Lower leg skin (tissue), 3 donors: ENCODE data around the gene CARD11.

Source experiments
- POLR2A ChIP-seq, 2 donors: fragments of 450-650 bp; IDR thresholded peaks; one replicate each; pipeline ENCODE4 v1.6.1; 2016 to 2017; ENCODE audit warnings: antibody characterized with exemption in 2 of 2, mild to moderate bottlenecking in 1 of 2, moderate library complexity in 1 of 2
- TF ChIP-seq, protein P1 (sequence below), 3 donors: fragments of 450-650 bp; IDR thresholded peaks; one replicate each; pipeline ENCODE4 v1.5.1; 2016; ENCODE audit warnings: antibody characterized with exemption in 3 of 3, mild to moderate bottlenecking in 3 of 3, moderate library complexity in 2 of 3

DNA sequence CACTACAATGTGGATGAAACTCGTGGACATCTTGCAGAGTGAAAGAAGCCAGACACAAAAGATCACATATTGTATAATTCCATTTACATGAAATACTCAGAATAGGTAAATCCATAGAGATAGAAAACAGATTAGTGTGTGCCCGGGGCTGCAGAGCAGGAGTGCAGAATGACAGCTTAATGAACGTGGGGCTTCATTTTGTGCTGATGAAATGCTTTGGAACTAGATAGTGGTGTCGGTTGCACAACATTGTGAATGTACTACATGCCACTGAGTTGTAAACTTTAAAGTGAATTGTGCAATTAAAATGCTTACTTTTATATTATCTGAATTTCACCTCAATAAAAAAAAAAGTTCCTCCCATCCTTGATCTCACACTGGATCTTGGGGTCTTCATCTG lies 31.8 kb upstream of the CARD11 start:
- TF ChIP-seq, protein P1, sequence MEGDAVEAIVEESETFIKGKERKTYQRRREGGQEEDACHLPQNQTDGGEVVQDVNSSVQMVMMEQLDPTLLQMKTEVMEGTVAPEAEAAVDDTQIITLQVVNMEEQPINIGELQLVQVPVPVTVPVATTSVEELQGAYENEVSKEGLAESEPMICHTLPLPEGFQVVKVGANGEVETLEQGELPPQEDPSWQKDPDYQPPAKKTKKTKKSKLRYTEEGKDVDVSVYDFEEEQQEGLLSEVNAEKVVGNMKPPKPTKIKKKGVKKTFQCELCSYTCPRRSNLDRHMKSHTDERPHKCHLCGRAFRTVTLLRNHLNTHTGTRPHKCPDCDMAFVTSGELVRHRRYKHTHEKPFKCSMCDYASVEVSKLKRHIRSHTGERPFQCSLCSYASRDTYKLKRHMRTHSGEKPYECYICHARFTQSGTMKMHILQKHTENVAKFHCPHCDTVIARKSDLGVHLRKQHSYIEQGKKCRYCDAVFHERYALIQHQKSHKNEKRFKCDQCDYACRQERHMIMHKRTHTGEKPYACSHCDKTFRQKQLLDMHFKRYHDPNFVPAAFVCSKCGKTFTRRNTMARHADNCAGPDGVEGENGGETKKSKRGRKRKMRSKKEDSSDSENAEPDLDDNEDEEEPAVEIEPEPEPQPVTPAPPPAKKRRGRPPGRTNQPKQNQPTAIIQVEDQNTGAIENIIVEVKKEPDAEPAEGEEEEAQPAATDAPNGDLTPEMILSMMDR (IDR thresholded peaks at IDR 0.05): no peak
- TF ChIP-seq POLR2A (IDR thresholded peaks at IDR 0.05): no peak
